GM12878 (cell line): Measurements from ENCODE around the gene ZMYND19. TPM values are rescaled to one million over a fixed set of nuclear protein-coding genes. Genes with fewer than 3 reads are reported as not detected.

Source experiments
- ATAC-seq: fragments of 200-7000 bp; cut with Tn5 transposase; 3 replicates; pipeline ENCODE4 v1.9.1; 2020; ENCODE audit warnings: mild to moderate bottlenecking, moderate library complexity
- BruUV-seq: library from RNA; stranded (reverse); fragments of 400-500 nt; replicated peaks from 2 replicates; lab custom pipeline; 2021; lab: Mats Ljungman, UMichigan
- CTCF ChIA-PET: fragments of 300-600 bp; sonication (Branson Sonifier 250); formaldehyde crosslinking; extraction: SDS; loops from one replicate; lab custom pipeline; 2021; ENCODE audit warnings: inconsistent platforms; lab: Yijun Ruan, JAX
- POLR2A ChIA-PET: fragments of 350-600 bp; formaldehyde crosslinking; extraction: SDS; loops from one replicate; lab custom pipeline; 2021; ENCODE audit warnings: inconsistent platforms; lab: Charles Lee
- RAD21 ChIA-PET: fragments of 300-600 bp; sonication (Branson Sonifier 250); formaldehyde crosslinking; loops from one replicate; lab custom pipeline; 2023; ENCODE audit warnings: antibody characterized with exemption; ENCODE audit not compliant: unreplicated experiment; lab: Charles Lee
- SMC1A ChIA-PET: fragments of 300-600 bp; sonication (Branson Sonifier 250); formaldehyde crosslinking; loops from one replicate; lab custom pipeline; 2023; ENCODE audit not compliant: unreplicated experiment, uncharacterized antibody; lab: Charles Lee
- DNase-seq: peaks from one replicate; pipeline ENCODE4 v3.0.0-alpha.2; 2011; ENCODE audit warnings: low read depth, low spot score
- FAIRE-seq: peaks from 3 replicates; lab custom pipeline; 2011; peaks lifted over from hg19 to GRCh38; lab: Jason Lieb, UNC
- H2AFZ ChIP-seq: 2 replicates; pipeline ENCODE4 v1.6.0; 2011; ENCODE audit warnings: low read depth, low read length, control low read depth; ENCODE audit not compliant: control insufficient read depth
- H3K27ac ChIP-seq: 2 replicates; pipeline ENCODE4 v1.5.1; 2011; ENCODE audit warnings: control low read depth; ENCODE audit not compliant: control insufficient read depth, insufficient read depth
- H3K27me3 ChIP-seq, 2 experiments: replicated peaks in 1 of 2; 2 replicates each; pipeline versions ENCODE4 v1.6.0 to v1.6.1; 2011; ENCODE audit warnings: low read length in 1 of 2; ENCODE audit not compliant: control insufficient read depth in 2 of 2, insufficient read depth in 2 of 2
- H3K36me3 ChIP-seq, 2 experiments: 2 replicates each; pipeline ENCODE4 v1.5.1; 2011; ENCODE audit warnings: low read length in 1 of 2; ENCODE audit not compliant: control insufficient read depth in 2 of 2, insufficient read depth in 2 of 2
- H3K4me1 ChIP-seq: 2 replicates; pipeline ENCODE4 v1.6.1; 2011; ENCODE audit warnings: mild to moderate bottlenecking, low read length, moderate library complexity, mixed read lengths; ENCODE audit not compliant: control insufficient read depth, insufficient read depth
- H3K4me2 ChIP-seq: 2 replicates; pipeline ENCODE4 v1.6.0; 2011; ENCODE audit warnings: control low read depth; ENCODE audit not compliant: control insufficient read depth, insufficient read depth
- H3K4me3 ChIP-seq: fragments of 200-600 bp; sonication (generic); 2 replicates; pipeline ENCODE4 v1.5.1; 2016
- H3K79me2 ChIP-seq: 2 replicates; pipeline ENCODE4 v1.6.0; 2011; ENCODE audit warnings: low read length; ENCODE audit not compliant: control insufficient read depth, insufficient read depth
- H3K9ac ChIP-seq: 2 replicates; pipeline ENCODE4 v1.8.0; 2011; ENCODE audit warnings: low read length, control low read depth, mixed read lengths; ENCODE audit not compliant: control insufficient read depth, insufficient read depth
- H3K9me3 ChIP-seq: replicated peaks from 3 replicates; pipeline ENCODE4 v1.5.1; 2011; ENCODE audit warnings: mild to moderate bottlenecking, low read length; ENCODE audit not compliant: control insufficient read depth, insufficient read depth
- H4K20me1 ChIP-seq: 2 replicates; pipeline ENCODE4 v1.6.0; 2011; ENCODE audit not compliant: control insufficient read depth, insufficient read depth
- MTA2 ChIP-seq: fragments of 450-650 bp; IDR thresholded peaks from 2 replicates; pipeline ENCODE4 v1.6.1; 2016; ENCODE audit warnings: low read depth, mild to moderate bottlenecking, moderate library complexity
- NFIC ChIP-seq: IDR thresholded peaks from 2 replicates; pipeline ENCODE4 v1.6.1; 2012; ENCODE audit warnings: low read depth, mild to moderate bottlenecking, inconsistent platforms, low read length, moderate library complexity
- SMARCA5 ChIP-seq: fragments of 450-650 bp; IDR thresholded peaks from 2 replicates; pipeline ENCODE4 v1.6.1; 2017; ENCODE audit warnings: mild to moderate bottlenecking
- SP1 ChIP-seq: IDR thresholded peaks from one replicate; pipeline ENCODE4 v1.6.1; 2011; ENCODE audit warnings: low read depth, low read length
- WRNIP1 ChIP-seq: IDR thresholded peaks from 2 replicates; pipeline ENCODE4 v1.6.1; 2011; ENCODE audit warnings: low read depth, low read length, improper control_type of control experiment, borderline replicate concordance
- WGBS: methylation state at CpG from one replicate; pipeline ENCODE4 v1.1.6; 2016; ENCODE audit warnings: low lambda C conversion rate; ENCODE audit not compliant: insufficient replicate concordance, insufficient coverage; ENCODE audit errors: missing lambda C conversion rate; 5-methylcytosine and 5-hydroxymethylcytosine counted together
- in situ Hi-C: fragments of 300-500 bp; cut with MboI; formaldehyde crosslinking; loops from 9 replicates; pipeline ENCODE4 v1.14.3; 2018; ENCODE audit warnings: mixed read lengths
- intact Hi-C: fragments of 100-400 bp; cut with micrococcal nuclease; formaldehyde crosslinking; loops from one replicate; pipeline ENCODE4 v1.14.2; 2022; ENCODE audit not compliant: unreplicated experiment
- polyA plus RNA-seq, 11 experiments: library from polyadenylated mRNA; depleted of rRNA in 4 of 11; unstranded in 6 of 11; stranded (reverse) in 5 of 11; fragments of >200 nt; fragmentation: Nextera tagmentation in 4 of 11; fragmentation: Illumina TruSeq in 1 of 11; extraction: Ambion mirVana in 4 of 11; extraction: Trizol in 1 of 11; gene quantifications; 1 replicate in 1 of 11; 2 replicates in 10 of 11; pipeline versions ENCODE4 v1.2.1 to v1.2.3, GENCODE V29; 2011 to 2016; ENCODE audit warnings: inconsistent platforms in 2 of 11, missing spikeins in 2 of 11, low read depth in 1 of 11
- total RNA-seq, 4 experiments: library from RNA; depleted of rRNA in 3 of 4; stranded (reverse); fragments of >200 nt in 3 of 4; fragmentation: Illumina TruSeq in 1 of 4; extraction: Trizol in 1 of 4; gene quantifications; 2 replicates each; pipeline versions ENCODE4 v1.2.1 to v1.2.3, GENCODE V29; 2013 to 2021

The ZMYND19 gene
- total and polyA plus RNA-seq, 10 of the 15 experiments (the other 5 are each of a cell fraction or from before 2014, with no cell fraction given): 0.84 to 54.8 (median 20.1) TPM

GRCh38 chr9:137547687-137548543, 42.4 kb downstream of the ZMYND19 start:
- Histone ChIP-seq H3K9me3 (no peaks in the 10 kb centered on the region; the same call in 2 of the 3 replicates), H3K9ac (no peak overlapping the region), H3K79me2 (peaks cover 11% of the 10 kb centered on the region), H3K27me3 (no peaks in the 10 kb centered on the region; a peak in 1 of 4 replicates), H3K4me2 (no peak overlapping the region), H3K4me1 (peaks cover 14% of the 10 kb centered on the region), H3K36me3 (no peaks in the 10 kb centered on the region), H2AFZ (no peak overlapping the region), H3K27ac (no peak overlapping the region), H4K20me1 (no peaks in the 10 kb centered on the region), H3K4me3 (no peak overlapping the region)
- ATAC-seq (no peak), FAIRE-seq (no peak), DNase-seq (no peak)
- in situ Hi-C loops (no loop called here), intact Hi-C loops (no loop called here)
- TF ChIP-seq SP1 (no peak), WRNIP1 (no peak), NFIC (no peak), SMARCA5 (no peak)
- RAD21 ChIA-PET: no interaction called here
- POLR2A ChIA-PET: interaction anchor here (1.1 kb wide), 1 partner anchor 43 kb away, joined by 3 read pairs; no protein-coding TSS in a partner anchor
- 76% methylated on average over 22 of the region's 23 CpGs for WGBS
- CTCF ChIA-PET: no interaction called here
- BruUV-seq: no TSS peak
- SMC1A ChIA-PET: no interaction called here

GRCh38 chr9:137545123-137545522, 45.2 kb downstream of the ZMYND19 start:
- no peak overlapping the region for H2AFZ ChIP-seq
- FAIRE-seq: no peak
- H4K20me1 ChIP-seq: no peaks in the 10 kb centered on the region
- H3K27ac ChIP-seq: no peak overlapping the region
- SMC1A ChIA-PET: interaction anchor here (1.3 kb wide), 1 partner anchor 10 kb away, joined by 3 read pairs; no protein-coding TSS in a partner anchor
- H3K9me3 ChIP-seq: no peaks in the 10 kb centered on the region; the same call in 2 of the 3 replicates
- TF ChIP-seq MTA2: no peak
- TF ChIP-seq, all 136 proteins: peak for 0
- in situ Hi-C loops: no loop called here
- BruUV-seq: no TSS peak
- no peak for DNase-seq
- Histone ChIP-seq H3K4me1 (peaks cover 6% of the 10 kb centered on the region), H3K9ac (no peak overlapping the region), H3K27me3 (no peaks in the 10 kb centered on the region; a peak in 1 of 4 replicates), H3K4me3 (no peak overlapping the region), H3K36me3 (no peaks in the 10 kb centered on the region), H3K79me2 (no peaks in the 10 kb centered on the region), H3K4me2 (no peak overlapping the region)
- ChIA-PET POLR2A (no interaction called here), RAD21 (interaction anchor here (1.0 kb wide), 1 partner anchor 10 kb away, joined by 3 read pairs; no protein-coding TSS in a partner anchor), CTCF (interaction anchor here (1.1 to 1.8 kb wide), 2 partner anchors 10 to 42 kb away, joined by 3 to 11 read pairs; no protein-coding TSS in a partner anchor)
- intact Hi-C loops: no loop called here
- no peak for ATAC-seq
- WGBS: 70% methylated on average over 10 of the region's 10 CpGs
